Natural killer cell (primary cell): ENCODE measurements around the gene DMRTA2. TPM values are rescaled to one million over a fixed set of nuclear protein-coding genes. Genes with fewer than 3 reads are reported as not detected.

Experiments used
- ATAC-seq, 3 donors: fragments of 150-1000 bp in 2 of 3; fragments of 200-7000 bp in 1 of 3; cut with Tn5 transposase; 1 replicate in 1 of 3; 2 replicates in 2 of 3; pipeline ENCODE4 v1.10.0; 2021; ENCODE audit warnings: mild to moderate bottlenecking in 2 of 3, moderate library complexity in 2 of 3
- DNase-seq, 2 donors: peaks; one replicate each; pipeline versions ENCODE4 v3.0.0 to v3.0.0-alpha.2; 2013 to 2021; ENCODE audit warnings: mixed read lengths in 1 of 2
- H3K27ac ChIP-seq: one replicate; pipeline ENCODE4 v1.5.1; 2013; ENCODE audit warnings: mild to moderate bottlenecking, low read length
- H3K27me3 ChIP-seq: one replicate; pipeline ENCODE4 v1.6.1; 2013; ENCODE audit warnings: low read length; ENCODE audit not compliant: control insufficient read depth, insufficient read depth
- H3K36me3 ChIP-seq: one replicate; pipeline ENCODE4 v1.6.1; 2013; ENCODE audit warnings: low read length; ENCODE audit not compliant: control insufficient read depth, insufficient read depth
- H3K4me1 ChIP-seq: one replicate; pipeline ENCODE4 v1.6.1; 2013; ENCODE audit warnings: low read length; ENCODE audit not compliant: control insufficient read depth, insufficient read depth
- H3K4me3 ChIP-seq: one replicate; pipeline ENCODE4 v1.5.1; 2013; ENCODE audit warnings: low read length
- H3K9me3 ChIP-seq: one replicate; pipeline ENCODE4 v1.6.1; 2013; ENCODE audit warnings: low read length; ENCODE audit not compliant: control insufficient read depth, insufficient read depth
- H3K27ac Mint-ChIP-seq, 2 donors: one replicate each; pipeline ENCODE4 v1.8.0; 2022; ENCODE audit warnings: mild to moderate bottlenecking in 2 of 2, mixed read lengths in 2 of 2, moderate library complexity in 1 of 2
- H3K27me3 Mint-ChIP-seq, 2 donors: one replicate each; pipeline ENCODE4 v1.8.0; 2022; ENCODE audit warnings: low read depth in 2 of 2, mixed read lengths in 2 of 2
- H3K36me3 Mint-ChIP-seq: one replicate; pipeline ENCODE4 v1.8.0; 2022; ENCODE audit warnings: mixed read lengths
- H3K4me1 Mint-ChIP-seq, 2 donors: one replicate each; pipeline ENCODE4 v1.8.0; 2022; ENCODE audit warnings: mixed read lengths in 2 of 2
- H3K4me3 Mint-ChIP-seq: one replicate; pipeline ENCODE4 v1.8.0; 2022; ENCODE audit warnings: mild to moderate bottlenecking, moderate library complexity, mixed read lengths
- H3K9me3 Mint-ChIP-seq, 2 donors: one replicate each; pipeline ENCODE4 v1.8.0; 2022; ENCODE audit warnings: mixed read lengths in 2 of 2
- WGBS: methylation state at CpG from one replicate; pipeline ENCODE4 v1.1.7; 2013; ENCODE audit warnings: missing lambda C conversion rate; ENCODE audit not compliant: insufficient coverage; 5-methylcytosine and 5-hydroxymethylcytosine counted together
- intact Hi-C: fragments of 100-400 bp; cut with micrococcal nuclease; formaldehyde crosslinking; loops from one replicate; pipeline ENCODE4 v1.14.2; 2022
- total RNA-seq, 4 donors: library from RNA; stranded (reverse); fragments of 120-200 nt in 1 of 4; gene quantifications; one replicate each; pipeline versions ENCODE4 v1.2.3 to v1.2.4, GENCODE V29; 2013 to 2022
- TF ChIP-seq, protein P1 (sequence below): fragments of 200-600 bp; IDR thresholded peaks from one replicate; pipeline ENCODE4 v1.8.0; 2022; ENCODE audit warnings: antibody characterized with exemption

Gene DMRTA2
- total RNA-seq, 3 donors from 2014 or later (not counting 1 experiment from before 2014, with no cell fraction given), result not detected

GRCh38 chr1:50425376-50426107, 2.3 kb upstream of the DMRTA2 start:
- H3K4me1 ChIP-seq, result peaks cover 48% of the 10 kb centered on the region
- Mint-ChIP-seq H3K27me3 (peaks cover 77 to 88% of the 10 kb centered on the region in 2 donors), H3K27ac (no peak overlapping the region), H3K36me3 (peaks cover 16% of the 10 kb centered on the region), H3K4me3 (peak overlapping the region; percentile 88), H3K4me1 (peaks cover 40 to 50% of the 10 kb centered on the region in 2 donors), H3K9me3 (no peaks in the 10 kb centered on the region)
- H3K27ac ChIP-seq, result no peak overlapping the region
- no peak for ATAC-seq
- 12% methylated on average over 29 of the region's 34 CpGs for WGBS
- H3K9me3 ChIP-seq, result no peaks in the 10 kb centered on the region
- H3K27me3 ChIP-seq, result peaks cover 74% of the 10 kb centered on the region
- no peaks in the 10 kb centered on the region for H3K36me3 ChIP-seq
- intact Hi-C loops, result no loop called here
- no peak overlapping the region for H3K4me3 ChIP-seq
- TF ChIP-seq, protein P1, sequence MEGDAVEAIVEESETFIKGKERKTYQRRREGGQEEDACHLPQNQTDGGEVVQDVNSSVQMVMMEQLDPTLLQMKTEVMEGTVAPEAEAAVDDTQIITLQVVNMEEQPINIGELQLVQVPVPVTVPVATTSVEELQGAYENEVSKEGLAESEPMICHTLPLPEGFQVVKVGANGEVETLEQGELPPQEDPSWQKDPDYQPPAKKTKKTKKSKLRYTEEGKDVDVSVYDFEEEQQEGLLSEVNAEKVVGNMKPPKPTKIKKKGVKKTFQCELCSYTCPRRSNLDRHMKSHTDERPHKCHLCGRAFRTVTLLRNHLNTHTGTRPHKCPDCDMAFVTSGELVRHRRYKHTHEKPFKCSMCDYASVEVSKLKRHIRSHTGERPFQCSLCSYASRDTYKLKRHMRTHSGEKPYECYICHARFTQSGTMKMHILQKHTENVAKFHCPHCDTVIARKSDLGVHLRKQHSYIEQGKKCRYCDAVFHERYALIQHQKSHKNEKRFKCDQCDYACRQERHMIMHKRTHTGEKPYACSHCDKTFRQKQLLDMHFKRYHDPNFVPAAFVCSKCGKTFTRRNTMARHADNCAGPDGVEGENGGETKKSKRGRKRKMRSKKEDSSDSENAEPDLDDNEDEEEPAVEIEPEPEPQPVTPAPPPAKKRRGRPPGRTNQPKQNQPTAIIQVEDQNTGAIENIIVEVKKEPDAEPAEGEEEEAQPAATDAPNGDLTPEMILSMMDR, result no peak
- no peak for DNase-seq

GRCh38 chr1:50424884-50425375, 1.7 kb upstream of the DMRTA2 start:
- Mint-ChIP-seq H3K27ac (peak overlapping the region in 1 of 2 donors; percentile 4), H3K9me3 (no peaks in the 10 kb centered on the region), H3K4me3 (peak overlapping the region; percentile 88), H3K27me3 (peaks cover 77 to 92% of the 10 kb centered on the region in 2 donors), H3K4me1 (peaks cover 47 to 50% of the 10 kb centered on the region in 2 donors), H3K36me3 (peaks cover 16% of the 10 kb centered on the region)
- H3K27ac ChIP-seq, result no peak overlapping the region
- H3K9me3 ChIP-seq, result no peaks in the 10 kb centered on the region
- H3K27me3 ChIP-seq, result peaks cover 74% of the 10 kb centered on the region
- H3K4me1 ChIP-seq, result peaks cover 45% of the 10 kb centered on the region
- H3K4me3 ChIP-seq, result peak overlapping the region; percentile 20
- intact Hi-C loops, result no loop called here
- H3K36me3 ChIP-seq, result no peaks in the 10 kb centered on the region
- WGBS, result 18% methylated on average over 40 of the region's 40 CpGs
- DNase-seq (no peak), ATAC-seq (no peak)
- TF ChIP-seq, protein P1, result no peak

- Mint-ChIP-seq H3K27ac (peak overlapping the region; percentile 4), H3K9me3 (no peaks in the 10 kb centered on the region), H3K36me3 (peaks cover 16% of the 10 kb centered on the region), H3K27me3 (peaks cover 78 to 90% of the 10 kb centered on the region in 2 donors), H3K4me3 (peak overlapping the region; percentile 88), H3K4me1 (peaks cover 50 to 55% of the 10 kb centered on the region in 2 donors)
- no peaks in the 10 kb centered on the region for H3K9me3 ChIP-seq
- DNase-seq, result no peak
- ATAC-seq, result peak in 2 of 3 donors; percentile 45 to 51
- TF ChIP-seq, protein P1, result no peak
- H3K4me1 ChIP-seq, result peaks cover 50% of the 10 kb centered on the region
- 4% methylated on average over 29 of the region's 35 CpGs for WGBS
- intact Hi-C loops, result no loop called here
- H3K27ac ChIP-seq, result no peak overlapping the region
- H3K4me3 ChIP-seq, result peak overlapping the region; percentile 20
- no peaks in the 10 kb centered on the region for H3K36me3 ChIP-seq
- H3K27me3 ChIP-seq, result peaks cover 73% of the 10 kb centered on the region
These were observed 1.0 kb upstream of the DMRTA2 start for GRCh38 chr1:50424045-50424883.
